ENCODE results near the gene CALML3.

Gene CALML3

DNA sequence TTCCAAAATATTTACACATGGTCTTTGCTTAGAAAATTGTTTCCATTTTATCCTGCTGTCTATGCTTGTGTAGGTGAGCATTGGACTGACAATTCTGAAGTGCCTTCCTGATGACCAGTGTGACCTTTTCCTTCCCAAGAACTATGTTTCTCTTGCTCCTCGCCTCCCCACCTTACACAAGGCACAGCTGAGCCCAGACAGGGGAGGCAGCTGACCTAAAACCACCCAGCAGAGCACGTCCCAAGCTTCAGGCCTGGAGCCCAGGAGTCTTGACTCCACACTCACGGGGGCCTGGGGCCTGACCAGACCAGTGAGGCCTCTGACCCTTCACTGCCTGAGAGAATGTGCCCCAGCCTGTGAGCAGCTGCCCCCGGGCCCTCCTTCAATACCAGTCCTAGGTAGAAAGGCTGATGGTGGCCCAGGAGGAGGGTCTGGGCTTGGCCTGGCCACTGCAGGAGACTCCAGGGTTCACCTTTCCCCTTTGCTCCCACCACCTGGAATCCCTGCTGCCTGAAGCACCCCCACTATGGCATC is 32.4 kb upstream of the CALML3 start:
- no peak for DNase-seq

DNA sequence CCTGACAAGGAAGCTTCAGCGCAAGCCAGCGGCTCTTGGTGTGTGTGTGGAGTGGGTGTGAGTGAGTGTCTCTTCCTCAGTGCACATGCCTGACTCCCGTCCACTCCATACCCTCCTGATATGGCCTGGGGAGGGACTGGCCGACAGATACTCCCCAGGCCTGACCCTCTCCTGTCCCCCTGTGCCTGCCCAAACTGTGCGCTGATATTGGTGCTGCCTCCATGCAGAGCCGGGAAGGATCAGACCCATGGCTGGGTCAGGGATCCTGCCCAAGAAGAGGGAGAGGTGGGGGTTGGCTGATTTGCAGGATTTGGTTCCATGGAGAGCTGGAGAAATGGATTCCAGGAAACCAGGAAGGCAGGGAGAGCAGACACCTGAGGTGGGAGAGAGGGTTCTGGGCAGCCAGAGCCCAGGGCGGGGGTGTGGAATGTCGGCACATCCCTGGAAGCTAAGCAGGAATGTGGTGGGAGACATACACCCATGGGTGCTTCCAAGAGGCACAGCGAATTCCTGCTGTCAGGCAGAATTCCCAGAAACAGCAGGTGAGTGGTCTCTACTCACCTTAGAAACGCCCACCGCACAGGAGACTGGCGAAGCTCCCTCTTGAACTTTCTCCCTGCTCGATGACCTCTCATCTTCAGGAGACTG is 31.7 kb upstream of the CALML3 start:
- DNase-seq = no peak

DNA sequence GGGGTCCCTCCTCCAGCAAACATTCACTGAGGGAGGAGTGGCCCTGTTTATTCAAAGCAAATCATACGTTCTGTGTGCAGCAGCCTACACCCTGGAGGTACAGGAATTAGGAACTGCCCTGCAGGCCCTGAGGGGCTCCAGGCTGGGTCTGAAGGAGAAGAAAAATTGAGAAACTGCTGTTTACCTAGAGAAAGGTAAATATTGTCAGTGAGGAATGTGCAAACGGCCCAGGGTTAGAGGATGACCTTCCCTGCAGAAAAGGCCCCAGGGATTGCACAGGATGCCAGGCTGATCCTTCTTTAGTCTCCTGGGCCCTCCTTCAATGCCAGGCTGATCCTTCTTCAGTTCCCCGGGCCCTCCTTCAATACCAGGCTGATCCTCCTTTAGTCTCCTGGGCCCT is 31.1 kb upstream of the CALML3 start:
- DNase-seq = no peak

DNA sequence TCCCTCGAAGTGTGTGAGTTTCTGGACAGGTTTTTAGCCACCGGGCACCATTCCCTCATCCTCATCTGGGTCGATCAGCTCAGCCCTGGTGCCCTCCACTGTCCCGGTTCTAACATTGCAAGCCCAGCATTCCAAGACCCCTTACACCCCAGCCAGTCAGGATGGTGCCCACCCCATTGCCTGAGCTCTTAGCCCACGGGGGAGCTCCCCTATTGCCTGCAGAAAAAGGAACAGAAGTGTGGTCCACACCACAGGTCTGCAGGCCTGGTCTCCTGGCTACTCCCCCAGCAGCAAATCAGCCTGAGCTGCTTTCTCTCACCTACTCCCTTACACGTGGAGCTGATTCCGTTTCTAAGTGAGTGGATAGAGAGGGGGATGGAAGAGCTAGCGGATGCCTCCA is 30.1 kb upstream of the CALML3 start:
- DNase-seq = no peak

DNA sequence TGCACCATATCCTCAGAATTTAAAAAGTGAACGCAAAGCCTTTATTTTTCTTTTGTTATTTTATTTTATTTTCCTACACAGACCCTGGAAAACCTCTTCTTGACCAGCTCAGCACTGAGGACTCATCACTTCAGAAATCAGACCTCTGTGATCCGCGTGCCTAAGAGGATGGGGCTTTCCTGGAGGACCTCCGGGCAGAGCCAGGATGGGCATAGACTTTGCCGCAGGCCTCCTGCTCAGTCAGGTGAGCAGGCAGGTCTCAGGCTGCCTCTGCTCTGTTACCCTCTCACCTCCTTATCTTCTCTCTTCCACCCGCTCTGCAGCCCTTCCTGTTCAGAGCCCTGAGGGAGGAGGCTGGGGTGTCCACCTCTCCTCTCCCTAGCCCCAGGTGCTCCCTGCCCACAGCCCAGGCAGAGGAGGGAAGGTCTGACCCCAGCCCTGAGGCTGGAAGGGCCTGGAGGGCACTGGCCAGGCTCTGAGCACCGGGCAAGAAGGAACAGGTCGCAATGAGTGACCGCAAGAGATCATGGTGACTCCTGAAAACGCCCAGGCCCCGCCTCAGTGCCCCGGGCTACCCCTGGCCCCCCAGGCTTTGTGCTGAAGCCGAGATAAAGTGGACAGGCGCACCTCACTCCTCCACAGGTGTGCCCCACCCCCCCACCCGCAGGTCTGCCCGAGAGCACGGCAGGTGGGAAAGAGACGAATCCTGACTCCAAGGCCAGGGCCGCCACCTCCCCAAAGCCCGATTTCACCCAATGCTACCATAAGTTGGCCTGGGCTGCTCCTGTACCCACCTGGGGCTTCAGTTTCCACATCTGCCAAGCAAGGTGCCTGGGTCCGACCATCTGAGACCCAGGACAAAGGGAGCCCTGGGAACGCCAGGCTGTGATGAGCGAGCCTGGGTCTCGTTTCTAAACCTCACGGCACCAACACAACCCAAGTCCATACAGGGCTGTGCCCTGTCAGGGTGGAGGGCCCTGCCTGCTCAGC is 28.2 kb upstream of the CALML3 start:
- no peak for DNase-seq

DNA sequence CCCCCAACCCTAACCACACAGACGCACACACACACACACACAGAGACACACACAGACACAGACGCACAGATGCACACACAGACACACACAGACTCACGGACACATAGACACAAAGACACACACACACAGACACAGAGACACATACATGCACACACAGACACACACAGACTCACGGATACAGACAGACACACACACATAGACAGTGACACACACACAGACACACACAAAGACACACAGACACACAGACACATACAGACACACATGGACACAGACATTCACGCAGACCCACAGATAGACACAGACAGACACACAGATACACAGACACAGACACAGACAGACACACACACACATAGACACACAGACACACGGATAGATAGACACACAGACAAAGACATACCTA is 27.5 kb upstream of the CALML3 start:
- DNase-seq = no peak

DNA sequence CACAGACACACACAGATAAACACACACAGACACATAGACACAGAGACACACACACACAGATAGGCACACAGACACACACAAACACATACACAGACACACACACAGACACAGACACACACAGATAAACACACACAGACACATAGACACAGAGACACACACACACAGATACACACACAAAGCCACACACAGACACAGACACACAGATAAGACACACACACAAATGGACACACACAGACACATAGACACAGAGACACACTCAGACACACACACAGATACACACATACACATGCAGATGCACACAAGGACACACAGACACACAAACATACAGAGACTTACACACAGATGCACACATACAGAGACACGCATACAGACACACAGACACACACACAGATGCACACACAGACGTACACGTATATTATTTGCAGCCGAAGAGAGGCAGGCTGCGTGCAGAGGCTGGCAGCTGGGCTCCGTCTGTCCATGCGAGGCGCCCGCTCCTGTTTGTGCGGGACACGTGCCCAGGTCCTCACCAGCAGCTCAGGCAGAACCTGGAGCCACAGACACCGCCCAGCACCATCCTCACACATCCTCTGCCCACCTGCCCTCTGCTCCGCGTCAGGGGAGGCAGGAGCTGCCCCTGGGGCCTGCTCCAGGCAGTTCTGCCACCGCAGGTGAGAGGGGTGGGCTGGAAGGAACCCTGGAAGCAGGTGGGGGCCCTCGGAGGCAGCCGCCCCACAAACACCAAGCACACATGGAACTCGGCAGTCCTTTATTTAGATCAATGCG is 26.6 kb upstream of the CALML3 start:
- no peak for DNase-seq

DNA sequence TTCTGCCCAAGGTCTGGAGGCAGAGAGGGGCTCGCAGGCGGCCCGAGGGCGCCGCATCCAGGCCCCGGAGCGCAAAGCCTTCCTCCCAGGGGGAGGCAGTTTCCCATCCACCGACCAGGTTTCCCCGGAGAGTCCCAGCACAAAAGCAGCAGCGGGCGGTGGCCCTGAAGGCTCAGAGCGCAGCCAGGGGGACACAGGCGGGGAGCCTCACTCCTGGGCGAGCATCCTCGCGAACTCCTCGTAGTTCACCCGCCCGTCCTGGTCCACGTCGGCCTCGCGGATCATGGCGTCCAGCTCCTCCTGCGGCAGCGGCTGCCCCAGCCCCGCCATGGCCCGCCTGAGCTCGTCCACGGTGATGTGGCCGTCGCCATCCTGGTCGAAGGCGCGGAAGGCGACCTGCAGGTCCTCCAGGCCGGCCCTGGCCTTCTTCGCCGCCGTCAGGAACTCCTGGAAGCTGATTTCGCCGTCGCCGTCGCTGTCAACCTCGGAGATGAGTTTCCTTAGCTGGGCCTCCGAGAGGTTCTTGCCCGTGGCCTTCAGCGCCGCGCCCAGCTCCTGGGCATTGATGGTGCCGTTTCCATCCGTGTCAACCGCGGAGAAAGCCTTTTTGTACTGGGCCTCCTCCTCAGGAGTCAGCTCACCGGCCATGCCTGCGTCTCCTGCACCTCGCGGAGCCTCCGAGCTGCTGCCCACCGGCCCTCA is 25.8 kb upstream of the CALML3 start:
- no peak for DNase-seq

DNA sequence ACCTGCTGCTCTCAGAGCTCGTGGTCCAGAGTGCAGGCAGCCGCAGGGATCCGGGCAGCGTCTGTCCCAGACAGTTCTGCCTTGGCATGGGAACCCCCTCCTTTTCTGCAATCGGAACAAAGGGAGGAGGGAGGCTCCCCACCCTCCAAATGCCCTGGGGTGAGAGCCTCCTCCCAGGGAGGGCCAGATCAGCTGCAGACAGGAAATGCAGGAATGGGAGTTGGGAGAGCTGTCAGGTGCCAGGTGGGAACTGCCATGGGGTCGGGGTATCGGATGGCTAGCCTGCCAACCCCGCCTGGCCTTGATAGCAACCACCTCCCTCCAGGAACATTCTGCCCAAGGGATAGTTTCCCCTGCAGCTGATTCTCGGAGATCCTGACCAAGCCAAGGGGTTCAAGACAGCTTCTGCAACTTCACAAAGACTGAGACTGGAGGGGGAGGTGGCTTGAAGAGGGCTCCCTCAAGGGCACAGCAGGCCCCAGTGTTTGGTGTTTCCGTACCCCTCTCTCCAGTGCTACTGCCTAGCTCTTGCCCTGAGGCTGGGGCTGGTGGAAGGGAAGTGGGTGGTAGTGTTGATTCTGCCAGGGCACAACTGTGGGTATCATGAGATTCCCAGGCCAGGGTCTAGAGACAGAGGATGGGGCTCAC is 25.1 kb upstream of the CALML3 start, which contains the start of gene CALML5:
Gene CALML5 (minus strand): TSS at position 78 of the 648 bp plus-strand sequence. CDS start 132 bp downstream, outside the sequence.
- no peak for DNase-seq

DNA sequence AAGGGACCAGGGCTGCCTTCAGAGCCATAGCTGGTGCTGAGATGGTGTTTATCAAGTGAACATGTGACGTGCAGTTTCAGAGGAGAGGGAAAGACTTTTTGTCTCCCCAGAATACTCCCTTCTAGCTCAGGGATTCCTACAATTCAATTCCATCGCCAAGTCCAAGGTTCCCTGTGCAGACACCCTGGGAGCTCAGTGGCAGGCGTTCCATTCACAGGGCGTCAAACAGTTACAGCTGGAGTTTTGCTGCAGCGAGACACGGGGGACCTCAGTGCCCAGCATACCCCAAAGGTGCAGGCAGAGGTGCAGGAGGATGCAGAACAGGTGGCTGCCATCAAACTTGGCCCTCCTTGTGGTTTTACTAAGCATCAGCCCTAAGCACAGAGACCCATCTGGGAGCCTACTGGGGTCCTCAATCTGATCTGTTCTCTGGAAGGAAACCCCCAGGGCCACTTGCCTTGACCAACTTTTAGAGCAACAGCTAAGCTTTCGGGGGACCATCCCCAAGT is 24.5 kb upstream of the CALML3 start:
- DNase-seq = no peak

DNA sequence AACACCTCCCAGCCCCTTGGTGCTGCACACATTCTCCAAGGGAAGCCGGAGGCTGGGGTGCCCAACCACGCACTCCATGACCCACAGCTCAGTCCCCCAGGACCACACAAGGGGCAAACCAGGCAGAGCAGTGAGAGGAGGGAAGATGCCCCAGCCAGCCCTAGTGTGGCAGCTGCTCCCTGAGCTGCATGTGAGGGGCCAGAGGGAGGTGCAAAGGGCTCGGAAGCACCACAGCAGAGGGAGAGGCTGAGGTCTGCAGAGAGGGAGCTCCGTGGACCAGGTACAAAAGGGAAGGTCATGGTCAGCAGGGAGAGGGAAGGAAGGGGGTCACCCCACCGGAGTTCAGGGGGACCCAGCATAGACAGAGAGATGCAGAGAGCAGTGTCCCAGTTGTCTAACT is 23.9 kb upstream of the CALML3 start:
- no peak for DNase-seq

DNA sequence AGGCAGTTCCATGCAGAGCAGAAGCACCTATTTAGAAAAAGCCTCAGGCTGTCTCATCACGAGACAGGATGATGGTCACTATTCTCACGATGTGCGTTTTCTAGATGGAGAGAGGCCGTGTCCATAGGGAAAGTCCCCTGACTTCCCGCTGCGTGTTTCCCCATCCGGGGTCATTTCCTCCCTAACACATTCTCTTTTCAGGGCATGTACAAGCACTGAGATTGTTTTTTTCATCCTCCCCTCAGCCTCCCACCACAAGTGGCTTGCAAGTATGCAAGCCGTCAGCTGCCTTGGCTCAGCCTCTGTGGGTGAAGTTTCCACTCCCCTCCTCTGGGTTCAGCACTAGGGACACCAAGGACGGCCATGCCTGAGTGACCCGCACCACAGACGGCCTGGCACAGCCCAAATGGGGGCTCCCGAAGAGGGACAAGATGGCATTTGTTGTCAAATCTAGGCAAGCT is 22.7 kb upstream of the CALML3 start:
- DNase-seq = no peak

DNA sequence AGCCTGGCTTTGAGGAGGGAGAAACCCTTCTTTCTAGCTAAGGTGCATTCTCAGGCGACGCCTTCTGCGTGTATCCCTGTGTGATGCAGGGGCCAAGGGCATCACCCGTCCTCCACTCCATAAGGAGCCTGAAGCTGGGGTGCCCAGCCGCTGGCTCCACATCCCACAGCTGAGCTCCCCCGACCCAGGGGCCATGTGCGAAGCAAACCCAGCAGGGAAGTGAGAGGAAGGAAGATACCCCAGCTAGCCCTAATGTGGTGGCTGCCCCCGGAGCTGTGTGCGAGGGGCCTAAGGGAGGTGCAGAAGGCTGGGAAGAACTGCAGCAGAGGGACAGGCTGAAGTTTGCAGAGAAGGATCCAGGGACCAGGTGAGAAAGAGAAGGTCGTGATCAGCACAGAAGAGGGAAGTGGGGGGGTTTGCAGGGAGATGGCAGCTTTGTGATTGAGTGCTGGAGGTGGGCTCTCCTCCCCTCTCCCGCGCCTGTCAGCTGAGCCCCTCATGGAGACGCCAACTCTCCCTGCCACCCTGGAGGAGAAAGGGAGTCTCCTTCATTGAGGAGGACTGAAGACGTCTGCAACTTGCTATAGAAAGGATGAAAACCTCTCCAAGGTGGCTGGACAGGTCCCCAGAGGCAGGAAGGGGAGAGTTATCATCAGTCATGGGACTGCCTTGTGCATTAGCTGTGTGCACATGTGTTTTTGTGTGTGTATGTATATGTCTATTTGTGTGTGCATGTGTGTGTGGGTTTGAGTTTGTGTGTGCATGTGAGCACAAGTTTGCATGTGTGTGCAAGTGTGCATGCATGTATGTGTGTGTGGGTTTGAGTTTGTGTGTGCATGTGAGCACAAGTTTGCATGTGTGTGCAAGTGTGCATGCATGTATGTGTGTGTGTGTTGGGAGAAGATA is 21.9 kb upstream of the CALML3 start:
- DNase-seq = no peak

DNA sequence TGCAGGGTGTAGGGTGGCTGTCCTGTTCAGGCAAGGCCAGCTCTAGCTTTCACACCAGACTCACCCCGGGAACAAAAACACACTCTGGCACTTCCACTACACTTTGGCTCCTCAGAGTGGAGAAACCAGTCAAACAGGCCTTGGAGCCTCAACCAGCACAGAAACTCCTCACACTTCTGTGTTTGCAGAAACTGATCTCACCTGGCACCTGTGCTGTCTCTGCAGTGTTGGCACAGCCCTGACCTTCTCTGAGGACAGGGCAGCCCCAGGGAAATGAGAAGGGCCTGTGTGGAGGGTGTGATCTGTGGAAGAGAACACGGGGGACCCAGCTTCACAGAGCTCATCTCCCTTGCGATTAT is 21.3 kb upstream of the CALML3 start:
- no peak for DNase-seq

DNA sequence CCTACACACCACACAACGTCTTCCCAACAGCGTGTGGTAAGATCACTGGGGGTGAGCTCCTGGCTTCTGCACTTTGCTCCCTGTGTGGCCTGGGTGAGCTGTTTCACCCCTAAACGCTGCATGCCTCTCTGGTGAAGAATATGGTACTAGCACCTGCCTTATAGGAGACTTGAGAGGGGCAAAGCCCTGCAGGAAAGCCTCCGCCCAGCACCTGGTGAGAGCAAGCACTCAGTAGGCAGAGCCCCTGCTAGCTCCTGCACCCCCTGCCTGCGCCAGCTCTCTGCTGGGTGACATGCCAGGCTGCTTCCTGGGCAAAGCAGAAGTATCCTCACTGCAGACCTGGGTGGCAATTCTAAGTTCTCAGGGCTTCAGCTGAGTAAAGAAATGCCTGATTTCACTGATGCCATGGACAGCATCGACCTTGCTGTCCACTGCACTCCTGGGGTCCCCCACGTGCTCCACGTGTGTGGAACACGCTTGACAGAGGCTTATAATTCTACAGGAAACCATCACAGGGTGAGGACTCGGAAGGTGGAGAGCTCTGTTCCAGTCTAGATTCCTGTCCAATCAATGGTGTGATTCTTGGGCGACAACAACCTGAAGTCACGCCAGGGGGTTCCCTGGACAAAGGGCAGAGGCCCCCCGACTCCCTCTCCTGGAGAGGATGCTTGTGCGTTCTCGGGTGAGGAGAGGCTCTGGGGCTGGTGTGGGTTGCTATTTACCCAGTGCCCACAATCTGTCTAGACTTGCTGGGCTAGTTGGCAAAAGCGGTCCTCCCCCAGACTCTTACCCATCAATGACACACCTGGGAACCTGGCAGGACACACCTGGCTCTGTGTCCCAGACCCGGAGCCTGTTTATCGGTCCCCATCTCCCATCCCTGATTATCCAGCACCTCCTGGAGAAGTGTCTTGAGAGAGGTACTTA is 20.4 kb upstream of the CALML3 start:
- no peak for DNase-seq

DNA sequence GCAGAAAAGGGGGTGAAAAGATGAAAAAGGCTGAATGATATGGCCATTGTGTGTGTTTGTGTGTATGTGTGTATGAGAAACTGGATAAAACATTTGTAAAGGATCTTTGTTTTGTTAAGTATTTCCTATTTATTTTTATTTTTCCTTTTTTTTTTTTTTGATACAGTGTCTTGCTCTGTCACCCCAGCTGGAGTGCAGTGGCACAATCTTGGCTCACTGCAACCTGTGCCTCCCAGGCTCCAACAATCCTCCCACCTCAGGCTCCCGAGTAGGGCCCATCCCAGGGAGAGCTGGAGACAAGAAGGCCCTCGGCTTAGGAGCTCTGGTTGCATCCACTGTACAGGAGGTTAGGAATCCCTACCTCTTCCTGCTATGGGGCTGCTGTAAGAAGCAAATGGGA is 18.5 kb upstream of the CALML3 start:
- DNase-seq = no peak

DNA sequence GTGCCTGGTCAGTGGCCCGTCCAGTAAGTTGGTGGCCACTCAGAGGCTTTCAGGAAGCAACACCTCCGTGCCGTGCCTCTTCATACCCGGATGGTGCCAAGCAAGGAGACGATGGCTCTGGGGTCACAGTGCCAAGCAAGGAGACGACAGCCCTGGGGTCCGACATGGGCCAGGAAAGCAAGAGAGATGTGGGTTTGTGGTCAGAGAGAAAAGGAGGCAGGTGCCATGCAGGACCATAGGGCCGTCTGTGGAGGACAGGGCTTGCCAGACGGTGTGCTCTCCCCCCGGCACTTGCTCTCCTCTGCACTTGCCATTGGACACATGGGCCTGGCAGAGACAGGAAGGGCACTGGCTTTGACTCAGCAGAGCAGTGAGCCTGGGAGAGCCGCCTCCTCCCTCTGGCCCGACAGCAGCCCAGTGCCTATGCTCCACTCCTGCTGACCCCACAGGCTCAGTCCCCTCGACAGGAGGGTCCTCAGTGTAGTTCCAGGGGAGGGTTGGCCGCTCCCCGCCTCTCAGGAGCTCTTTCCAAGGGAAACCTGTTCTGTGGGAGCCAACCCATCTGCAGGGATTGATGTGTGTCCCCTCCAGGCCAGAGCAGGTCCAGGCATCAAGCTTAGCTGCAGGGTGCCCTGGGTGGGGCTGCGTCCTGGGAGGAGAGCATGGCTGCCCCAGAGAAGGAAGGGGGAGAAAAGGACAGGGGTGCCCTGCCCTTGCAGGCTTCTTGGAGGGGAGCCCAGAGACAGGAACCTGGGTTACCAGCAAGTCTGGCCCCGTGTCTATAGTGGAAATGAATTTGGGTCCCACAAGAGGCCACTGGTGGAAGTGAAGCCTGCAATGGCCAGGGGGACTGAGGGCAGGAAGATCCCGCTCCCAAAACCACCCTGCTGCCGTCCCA is 17.8 kb upstream of the CALML3 start:
- no peak for DNase-seq

DNA sequence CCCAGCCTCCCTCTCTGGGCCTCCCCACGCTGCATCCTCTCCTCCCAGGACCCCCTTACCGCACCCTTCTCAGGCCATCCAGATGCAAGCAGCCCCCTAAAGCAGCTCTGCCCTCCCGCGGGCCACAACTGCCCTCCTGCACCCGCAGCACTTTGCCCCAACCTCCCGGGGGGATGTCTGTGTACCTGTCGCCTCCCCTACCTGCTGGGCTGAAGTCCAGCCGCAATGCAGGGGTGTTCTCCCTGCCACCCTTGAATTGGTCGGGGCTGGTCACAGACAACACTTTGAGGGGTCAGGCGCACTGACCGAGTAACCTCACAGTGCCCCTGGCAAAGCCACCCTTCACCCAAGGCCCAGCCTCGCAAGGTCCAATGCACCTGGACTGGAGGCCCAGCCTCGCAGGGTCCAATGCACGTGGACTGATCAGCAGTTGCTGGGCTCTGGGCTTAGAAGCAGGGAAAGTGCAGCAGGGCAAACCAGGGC is 17.1 kb upstream of the CALML3 start:
- no peak for DNase-seq
